ENCODE results near the gene ZBED1.

ZBED1 gene

GRCh38 chrX:2499507-2499906 lies 1.3 kb downstream of the ZBED1 start:
- TF ChIP-seq CTCF (conservative IDR thresholded peaks at IDR 0.05), result no peak
- H3K27ac ChIP-seq, result peak overlapping the region; percentile 83

GRCh38 chrX:2498781-2499302 lies 1.9 kb downstream of the ZBED1 start:
- no peak for TF ChIP-seq CTCF (conservative IDR thresholded peaks at IDR 0.05)
- H3K27ac ChIP-seq, result peak overlapping the region; percentile 83

GRCh38 chrX:2497961-2498780 lies 2.6 kb downstream of the ZBED1 start:
- no peak for TF ChIP-seq CTCF (conservative IDR thresholded peaks at IDR 0.05)
- H3K27ac ChIP-seq, result peak overlapping the region; percentile 83

GRCh38 chrX:2495595-2495994 lies 5.2 kb downstream of the ZBED1 start:
- no peak overlapping the region for H3K27ac ChIP-seq

GRCh38 chrX:2492531-2493218 lies 8.1 kb downstream of the ZBED1 start:
- no peak for TF ChIP-seq CTCF (conservative IDR thresholded peaks at IDR 0.05)
- H3K27ac ChIP-seq, result no peak overlapping the region

More at GRCh38 chrX:2495595-2495994, 5.2 kb downstream of the ZBED1 start:
- TF ChIP-seq CTCF (conservative IDR thresholded peaks at IDR 0.05), result no peak

- H3K27ac ChIP-seq, result no peak overlapping the region
- TF ChIP-seq CTCF (conservative IDR thresholded peaks at IDR 0.05), result no peak
Measured at GRCh38 chrX:2490634-2491033, 10.1 kb downstream of the ZBED1 start.

Data from VCaP (cell line).